GM19397 (cell line): Measurements from ENCODE around the gene P2RX1.
"Not testable (repeated sequence)": the region's sequence is repeated elsewhere in the genome, so short reads cannot be mapped to it uniquely, and the experiment has no call there.

ENCODE experiments used
- ATAC-seq: cut with Tn5 transposase; IDR thresholded peaks from one replicate; pipeline ENCODE4 v1.9.1; 2021; ENCODE audit warnings: mild to moderate bottlenecking, moderate library complexity; ENCODE audit not compliant: unreplicated experiment

P2RX1 gene

DNA sequence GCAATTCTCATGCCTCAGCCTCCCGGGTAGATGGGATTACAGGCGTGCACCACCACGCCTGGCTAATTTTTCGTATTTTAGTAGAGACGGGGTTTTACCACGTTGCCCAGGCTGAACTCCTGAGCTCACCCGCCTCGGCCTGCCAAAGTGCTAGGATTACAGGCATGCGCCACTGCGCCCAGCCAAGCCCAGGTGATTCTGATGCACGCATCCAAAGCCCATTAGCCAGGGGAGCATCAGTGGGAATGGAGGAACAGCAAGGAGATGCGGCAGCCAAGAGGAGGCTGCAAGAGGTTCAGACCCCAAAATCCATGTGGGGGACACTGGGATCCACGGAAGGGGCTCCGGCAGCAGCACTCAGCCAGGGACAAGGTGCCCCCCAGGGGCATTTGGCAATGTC is 35.9 kb upstream of the P2RX1 start:
- ATAC-seq: no peak

DNA sequence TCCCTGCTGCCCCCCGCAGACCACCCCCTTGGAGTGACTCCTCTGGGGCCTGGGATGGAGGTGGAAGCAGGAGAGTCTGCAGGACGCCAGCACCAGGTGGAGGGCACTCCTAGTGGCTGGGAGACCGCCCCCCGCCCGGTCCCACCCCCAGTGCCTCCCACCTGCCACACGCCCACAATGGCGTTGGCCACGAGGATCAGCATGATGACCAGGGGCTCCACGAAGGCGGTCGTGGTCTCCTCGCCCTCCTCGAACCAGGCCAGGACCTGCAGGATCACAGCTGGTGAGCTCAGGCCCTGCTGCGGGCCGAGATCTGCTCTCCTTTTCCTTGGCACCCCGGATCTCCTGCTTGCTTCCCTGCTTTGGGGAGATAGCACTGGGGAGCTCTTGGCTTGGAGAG is 35.2 kb upstream of the P2RX1 start:
- ATAC-seq: no peak

DNA sequence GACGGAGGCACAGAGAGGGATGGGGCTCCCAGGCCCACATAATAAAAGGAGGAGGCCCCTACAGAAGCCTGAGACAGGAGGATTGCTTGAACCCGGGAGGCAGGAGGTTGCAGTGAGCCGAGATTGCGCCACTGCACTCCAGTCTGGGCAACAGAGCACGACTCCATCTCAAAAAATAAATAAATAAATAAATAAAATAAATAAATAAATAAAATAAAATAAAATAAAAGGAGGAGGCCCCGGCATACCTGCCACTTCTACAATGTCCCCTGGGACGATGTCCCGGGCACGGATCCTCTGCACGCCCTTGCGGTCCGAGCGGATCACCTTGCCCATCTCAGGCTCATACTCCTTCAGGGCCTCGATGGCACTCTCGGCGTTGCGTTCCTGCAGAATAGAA is 34.7 kb upstream of the P2RX1 start:
- no peak for ATAC-seq

DNA sequence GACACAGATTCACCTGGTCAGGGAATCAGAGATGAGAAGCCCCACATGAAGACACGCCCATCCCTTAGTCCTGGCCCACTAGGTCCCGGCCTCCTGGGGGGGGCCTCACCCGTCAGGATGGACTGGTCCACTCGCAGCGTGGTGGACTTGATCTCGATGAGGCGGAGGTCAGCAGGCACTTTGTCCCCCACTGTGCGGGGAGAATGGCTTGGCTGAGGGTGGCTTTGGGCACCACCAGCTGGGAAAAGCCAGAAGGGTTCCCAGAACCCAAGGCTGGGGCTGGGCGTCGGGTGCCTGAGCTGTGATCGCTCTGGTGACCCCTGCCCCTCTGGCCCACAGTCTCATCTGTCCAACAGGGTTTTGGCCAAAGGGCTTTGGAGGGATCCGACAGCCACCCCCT is 34.3 kb upstream of the P2RX1 start:
- no peak for ATAC-seq

DNA sequence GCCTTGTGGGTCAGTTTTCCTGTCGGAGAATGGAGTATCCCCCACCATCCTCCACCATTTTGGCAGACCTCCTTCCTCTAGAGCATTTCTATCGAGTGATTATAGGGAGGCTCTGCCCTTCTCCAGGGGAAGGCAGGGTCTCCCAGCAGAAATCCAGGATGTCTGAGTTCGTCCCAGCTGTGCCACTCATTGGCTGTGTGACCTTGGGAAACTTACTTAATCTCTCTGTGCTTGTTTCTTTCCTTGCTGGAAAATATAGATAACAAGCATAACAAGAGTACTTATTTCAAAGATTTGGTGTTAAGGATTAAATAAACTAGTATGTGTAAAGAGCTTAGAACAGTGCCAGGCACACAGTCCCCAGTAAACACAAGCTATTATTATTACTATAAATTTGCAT is 33.2 kb upstream of the P2RX1 start:
- no peak for ATAC-seq

DNA sequence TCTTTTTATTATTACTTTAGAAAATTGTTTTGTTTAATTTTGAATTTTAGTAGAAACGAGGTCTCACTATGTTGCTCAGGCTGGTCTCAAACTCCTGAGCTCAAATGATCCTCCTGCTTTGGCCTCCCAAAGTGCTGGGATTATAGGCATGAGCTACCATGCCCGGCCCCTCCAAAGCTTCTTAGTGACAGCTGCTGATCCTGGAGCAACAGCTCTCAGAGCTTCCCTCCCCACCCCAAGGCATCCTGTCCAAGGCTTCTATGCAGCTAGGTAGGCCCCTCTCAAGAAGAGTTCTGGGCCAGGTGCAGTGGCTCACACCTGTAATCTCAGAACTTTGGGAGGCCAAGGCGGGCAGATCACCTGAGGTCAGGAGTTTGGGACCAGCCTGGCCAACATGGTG is 32.3 kb upstream of the P2RX1 start:
- ATAC-seq: not testable (repeated sequence)

DNA sequence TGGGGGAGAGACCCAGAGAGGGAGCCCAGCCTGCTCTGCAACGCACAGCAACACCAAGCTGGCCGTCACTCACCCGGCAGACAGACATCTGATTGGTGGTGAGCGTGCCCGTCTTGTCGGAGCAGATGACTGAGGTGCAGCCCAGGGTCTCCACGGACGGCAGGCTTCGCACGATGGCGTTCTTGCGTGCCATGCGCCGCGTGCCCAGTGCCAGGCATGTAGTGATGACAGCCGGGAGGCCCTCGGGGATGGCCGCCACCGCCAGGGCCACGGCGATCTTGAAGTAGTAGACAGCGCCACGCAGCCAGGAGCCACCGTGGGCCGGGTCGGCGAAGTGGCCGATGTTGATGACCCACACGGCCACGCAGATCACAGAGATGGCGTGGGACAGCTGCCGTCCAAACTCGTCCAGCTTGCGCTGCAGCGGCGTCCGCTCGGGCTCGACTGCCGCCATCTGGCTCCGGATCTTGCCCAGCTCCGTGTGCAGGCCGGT is 31.1 kb upstream of the P2RX1 start:
- ATAC-seq: no peak

DNA sequence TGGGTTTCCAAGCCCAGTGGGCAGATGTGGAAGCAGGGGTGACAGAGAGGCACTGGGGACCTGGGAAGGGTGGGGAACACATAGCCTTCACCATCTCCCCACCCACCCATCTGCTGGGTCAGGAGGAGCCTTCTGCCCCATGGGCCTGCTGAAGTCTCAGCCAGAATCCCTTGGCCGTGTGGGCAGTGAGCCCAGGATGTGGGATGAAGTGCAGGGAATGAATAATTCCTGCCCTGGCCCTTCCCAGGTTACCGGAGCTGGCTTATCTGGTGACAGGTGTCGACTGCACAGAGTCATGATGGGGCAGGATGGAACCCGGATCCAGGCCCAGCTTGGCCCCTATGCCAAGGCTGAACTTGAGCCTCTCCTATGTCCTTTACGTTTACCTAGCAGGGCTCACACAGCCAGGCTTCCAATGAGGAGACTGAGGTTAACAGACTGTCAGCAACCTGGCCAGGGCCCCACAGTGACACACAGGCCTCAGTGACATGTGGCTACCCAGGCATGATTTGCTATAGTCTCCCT is 30.5 kb upstream of the P2RX1 start:
- no peak for ATAC-seq

DNA sequence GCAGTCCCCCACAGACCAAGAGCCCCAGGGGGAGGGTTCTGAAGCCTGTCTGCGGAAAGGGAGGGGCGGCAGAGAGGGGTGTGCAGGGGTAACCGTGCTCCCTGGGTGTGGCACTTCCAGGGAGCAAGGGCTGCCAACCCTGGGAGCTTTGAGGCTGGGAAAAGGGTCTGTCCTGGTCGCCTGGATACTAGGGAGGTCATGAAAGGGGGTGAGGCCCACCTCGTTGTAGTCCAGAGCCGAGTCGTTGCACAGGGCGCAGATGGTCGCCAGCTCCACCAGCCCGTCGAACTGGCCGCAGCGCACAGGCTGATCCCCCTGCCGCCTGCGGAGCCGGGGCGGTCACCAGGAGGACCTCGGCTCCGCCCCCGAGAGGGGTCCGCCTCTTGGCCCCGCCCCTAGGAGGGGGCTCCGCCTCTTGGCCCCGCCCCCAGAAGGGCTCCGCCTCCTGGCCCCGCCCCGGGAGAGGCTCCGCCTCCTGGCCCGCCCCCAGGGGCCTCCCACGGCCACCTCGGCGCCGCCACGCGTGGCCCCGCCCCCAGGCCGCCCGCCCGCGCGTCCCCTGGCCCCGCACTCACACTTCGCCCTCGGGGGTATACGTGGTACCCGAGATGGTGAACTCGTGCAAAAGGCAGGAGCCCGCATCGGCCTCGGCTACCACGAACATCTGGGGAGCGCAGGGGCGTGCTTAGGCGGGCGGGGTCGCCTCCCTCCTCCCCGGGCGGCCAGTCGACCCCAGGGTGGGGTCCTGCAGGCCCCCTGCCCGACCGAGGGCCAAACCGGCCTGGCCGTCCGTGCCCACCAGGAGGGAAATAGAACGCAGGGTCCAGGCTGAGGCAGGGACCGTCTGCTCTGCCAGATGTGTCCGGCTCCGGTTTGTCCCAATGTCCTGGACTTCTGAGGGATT is 28.5 kb upstream of the P2RX1 start:
- ATAC-seq: no peak

DNA sequence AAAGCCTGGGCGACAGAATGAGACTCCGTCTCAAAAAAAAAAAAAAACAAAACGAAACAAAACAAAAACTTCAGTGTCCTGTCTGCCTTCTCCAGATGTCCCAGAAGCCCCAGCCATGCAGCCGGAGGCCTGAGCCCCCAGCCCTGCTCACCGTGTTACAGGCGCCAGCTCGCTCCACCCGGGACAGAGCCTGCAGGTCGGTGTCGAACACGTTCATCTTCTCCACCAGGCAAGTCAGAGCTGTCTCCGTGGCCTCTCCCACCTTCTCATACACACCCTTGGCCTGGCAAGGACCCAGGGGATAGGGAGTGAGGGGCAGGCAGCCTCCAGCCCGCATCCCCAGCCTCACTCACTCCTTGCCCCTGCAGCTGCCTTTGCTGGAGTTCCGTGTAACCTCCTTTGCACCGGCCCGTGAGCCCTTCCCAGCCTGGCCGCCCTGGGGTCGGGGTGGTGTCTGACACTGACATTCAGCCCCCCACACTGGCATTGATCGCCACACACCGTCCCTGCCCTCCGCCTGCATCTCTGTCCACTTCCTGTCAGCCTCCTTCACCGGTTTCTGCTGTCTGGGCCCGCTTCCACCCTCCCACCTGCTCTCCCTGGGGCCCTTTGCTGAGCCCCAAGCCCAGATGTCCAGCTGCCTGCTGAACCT is 27.1 kb upstream of the P2RX1 start:
- ATAC-seq: no peak

DNA sequence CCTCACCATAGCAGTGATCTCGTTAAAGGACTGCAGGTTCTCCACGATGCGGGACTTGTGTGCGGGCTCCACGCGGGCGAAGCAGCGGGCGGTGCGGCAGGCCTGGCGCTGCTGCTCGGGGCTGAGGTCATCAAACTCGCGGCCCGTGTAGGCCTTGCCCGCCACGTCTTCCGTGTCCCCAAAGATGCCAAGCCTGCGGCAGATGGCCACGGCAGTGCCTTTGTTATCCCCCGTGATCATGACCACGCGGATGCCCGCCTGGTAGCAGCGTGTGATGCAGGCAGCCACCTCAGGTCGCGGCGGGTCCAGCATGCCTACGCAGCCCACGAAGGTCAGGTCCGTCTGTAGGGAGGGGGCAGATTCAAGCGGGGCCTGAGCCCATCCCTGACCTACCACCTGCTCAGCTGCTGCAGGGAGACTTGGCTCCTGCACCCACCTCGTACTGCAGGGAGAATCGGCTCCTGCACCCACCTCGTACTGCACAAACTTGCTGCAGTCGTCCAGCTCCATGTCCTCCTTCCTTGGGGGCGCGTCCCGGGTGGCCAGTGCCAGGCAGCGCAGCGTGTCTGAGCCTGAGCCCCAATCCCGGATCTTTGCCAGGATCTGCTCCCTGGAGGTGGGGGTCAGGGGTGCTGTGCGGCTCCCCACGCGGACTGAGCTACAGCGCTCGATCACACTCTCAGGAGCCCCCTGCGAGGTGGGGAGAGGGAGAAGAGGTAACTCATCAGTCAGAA is 24.9 kb upstream of the P2RX1 start:
- ATAC-seq: no peak

DNA sequence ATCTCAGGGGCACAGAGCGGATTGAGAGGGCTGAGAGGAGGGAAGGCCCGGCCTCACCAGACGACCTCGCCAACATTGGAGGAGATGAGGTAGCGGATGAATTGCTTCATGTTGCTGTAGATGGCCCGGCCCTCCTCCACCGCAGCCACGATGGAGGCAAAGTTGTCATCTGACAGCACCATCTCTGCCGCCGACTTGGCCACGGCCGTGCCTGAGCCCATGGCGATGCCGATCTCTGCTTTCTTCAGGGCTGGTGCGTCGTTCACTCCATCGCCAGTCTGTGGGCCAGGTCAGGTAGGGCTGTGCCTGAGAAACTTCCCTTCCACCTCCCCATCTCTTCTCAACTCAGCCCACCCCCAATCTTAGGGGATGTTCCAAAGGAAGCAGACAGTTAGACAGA is 21.1 kb upstream of the P2RX1 start:
- no peak for ATAC-seq

DNA sequence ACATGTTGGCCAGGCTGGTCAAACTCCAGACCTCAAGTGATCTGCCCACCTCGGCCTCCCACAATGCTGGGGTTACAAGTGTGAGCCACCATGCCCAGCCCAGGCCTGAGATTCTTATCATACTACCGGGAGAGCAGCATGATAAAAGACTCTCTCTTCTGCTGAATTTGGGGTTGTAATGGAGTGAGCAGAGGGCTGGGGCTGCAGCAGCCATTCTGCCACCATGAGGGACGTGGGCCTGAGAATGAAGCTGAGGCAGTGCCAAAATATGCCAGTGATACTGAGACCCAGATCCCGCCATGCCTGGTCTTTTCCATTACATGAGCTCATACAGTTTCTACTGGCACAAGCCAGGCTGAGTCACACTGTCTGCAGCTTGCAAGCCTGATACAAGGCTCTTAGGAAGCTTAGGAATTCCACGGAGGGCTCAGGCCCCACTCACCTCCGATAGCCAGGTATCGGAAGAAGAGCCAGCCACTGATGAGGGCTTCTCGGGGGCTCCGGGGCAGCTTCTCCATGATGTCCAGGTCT is 19.6 kb upstream of the P2RX1 start:
- ATAC-seq: no peak

DNA sequence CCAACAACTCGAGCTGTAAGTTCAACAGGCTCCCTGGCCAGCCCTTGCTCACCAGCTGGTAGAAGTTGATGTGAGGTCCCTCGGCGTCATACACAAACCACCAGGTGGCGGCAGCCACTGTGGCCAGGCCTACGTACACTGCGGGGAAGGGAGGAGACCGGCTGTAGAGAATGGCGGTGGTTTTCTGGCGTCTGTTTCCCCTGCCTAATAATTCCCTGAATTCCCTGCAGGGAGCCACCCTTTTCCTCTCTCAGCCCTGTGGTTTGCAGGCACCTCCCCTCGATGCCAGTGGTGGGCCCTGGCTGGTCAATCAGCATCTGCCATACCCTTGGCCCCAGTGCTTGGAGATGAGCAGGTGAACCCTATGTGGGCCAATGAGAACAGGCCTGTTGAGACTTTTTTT is 18.9 kb upstream of the P2RX1 start:
- ATAC-seq: no peak

DNA sequence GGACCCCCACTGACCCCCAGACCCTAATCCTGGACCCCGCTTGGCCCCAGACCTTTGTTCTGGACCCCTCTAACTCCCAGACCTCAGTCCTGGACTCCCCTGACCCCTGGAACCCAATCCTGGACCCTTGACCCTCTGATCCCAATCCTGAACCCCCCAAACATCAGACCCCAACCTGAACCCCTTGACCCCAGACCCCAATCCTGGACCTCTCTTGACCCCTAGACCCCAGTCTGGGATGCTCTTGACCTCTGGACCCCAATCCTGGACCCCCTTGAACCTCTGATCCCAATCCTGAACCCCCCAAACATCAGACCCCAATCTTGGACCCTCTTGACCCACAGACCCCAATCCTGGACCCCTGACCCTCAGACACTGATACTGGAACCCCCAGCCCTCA is 13.5 kb upstream of the P2RX1 start:
- ATAC-seq: no peak

DNA sequence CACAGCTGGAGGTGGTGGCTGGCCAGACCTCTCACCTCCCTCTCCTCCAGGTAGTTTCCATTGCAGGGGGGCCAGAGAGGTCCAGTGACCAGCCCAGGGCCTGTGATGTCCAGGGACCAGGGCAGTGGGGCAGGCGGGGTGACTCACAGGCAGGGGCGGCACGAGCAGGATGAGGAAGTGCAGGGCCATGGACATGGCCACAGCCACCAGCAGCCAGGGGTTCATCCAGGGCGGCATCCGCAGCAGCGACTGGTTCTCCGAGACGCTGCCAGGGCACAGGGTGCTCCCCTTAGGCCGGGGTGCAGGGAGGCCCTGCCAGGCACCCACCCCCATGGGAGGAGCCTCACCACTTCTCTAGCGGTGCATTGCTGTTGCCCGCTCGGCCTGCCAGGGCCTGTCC is 12.9 kb upstream of the P2RX1 start:
- ATAC-seq: no peak

DNA sequence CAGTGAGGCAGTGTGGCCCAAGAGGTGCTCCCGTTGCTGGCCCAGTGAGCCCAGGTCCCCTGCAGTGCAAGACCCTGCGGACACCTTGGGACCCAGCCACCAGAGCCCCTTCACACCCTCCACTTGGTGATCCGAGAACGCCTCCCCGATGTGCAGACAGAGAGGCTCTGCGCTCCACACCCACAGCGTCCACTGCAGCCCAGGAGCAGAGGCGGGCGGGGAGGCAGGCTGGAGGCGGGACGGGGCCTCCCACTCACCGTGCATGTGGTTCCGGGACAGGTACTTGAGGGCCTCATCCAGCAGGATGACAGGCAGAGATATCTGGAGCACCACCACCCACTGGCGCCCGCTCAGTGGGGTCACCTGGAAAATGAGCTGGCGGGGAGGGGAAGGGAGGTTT is 12.1 kb upstream of the P2RX1 start:
- ATAC-seq: no peak

DNA sequence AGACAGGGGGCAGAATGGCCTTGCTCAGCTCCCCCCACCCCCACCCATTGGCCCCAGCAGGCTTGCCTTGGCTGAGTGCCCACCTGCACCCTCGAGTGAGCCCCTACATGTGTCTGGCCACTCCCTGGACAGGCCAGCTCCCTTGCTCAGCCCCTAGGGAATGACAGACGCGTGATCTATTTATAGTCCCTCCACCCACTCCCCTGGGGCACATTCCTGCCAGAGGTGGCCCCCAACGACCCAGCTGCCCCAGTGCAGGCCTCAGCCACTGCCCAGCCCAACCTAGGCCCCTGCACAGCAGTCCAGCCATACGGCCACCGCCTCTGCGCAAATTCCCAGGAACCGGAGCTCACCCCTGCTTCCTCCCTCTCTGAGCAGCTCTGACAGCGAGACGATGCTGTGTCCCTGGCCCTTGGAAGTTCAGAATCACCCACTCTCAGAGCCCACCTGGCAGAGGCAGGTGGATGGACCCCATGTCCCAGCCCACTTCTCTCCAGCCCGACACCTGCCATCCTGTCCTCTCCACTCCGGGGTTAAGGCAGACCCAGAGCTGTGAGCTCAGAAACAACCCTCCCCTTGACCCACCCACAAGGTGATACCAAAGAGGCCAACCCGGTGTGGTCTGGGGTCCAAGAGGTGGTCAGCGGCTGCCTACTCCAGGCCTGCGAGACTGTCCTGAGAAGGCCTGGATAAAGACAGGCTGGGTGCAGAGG is 11.5 kb upstream of the P2RX1 start:
- no peak for ATAC-seq

DNA sequence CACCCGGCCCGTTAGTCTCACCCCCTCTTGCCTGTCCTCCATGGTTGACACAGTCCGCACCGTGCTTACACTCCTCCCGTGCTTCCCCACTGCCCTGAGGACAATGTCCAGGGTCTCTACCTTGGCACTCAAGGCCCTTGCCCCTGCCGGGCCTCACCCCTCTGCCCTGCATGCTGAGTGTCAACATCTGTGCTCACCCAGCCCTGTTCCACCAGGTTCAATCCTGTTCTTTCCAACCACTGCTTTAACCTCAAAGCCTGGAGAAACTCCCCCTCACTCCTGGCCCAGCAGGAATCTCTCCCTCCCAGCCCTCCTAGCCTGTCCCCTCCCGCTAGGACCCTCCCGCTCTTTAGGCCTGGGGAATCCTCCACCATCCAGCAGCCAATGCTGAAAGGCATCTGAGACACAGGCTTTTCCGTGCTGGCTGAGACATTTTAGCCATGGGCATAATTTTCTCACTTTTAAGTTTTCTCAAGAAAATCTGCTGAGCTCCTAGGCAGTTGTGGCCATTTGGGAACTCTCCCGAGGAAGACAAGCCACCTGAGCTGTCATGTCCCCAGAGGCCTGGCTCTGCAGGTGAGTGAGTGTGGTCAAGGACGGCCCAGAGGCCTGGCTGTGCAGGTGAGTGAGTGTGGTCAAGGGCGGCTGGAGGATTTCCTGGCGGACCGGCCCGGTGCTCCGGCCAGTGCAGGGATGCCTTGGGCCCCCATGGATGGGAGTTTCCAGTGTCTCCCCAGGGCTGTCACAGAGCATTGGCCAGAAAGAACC is 10.8 kb upstream of the P2RX1 start:
- no peak for ATAC-seq
